ENCODE results near the gene TMEM63A. TPM values are rescaled to one million over a fixed set of nuclear protein-coding genes. Genes with fewer than 3 reads are reported as not detected.

The TMEM63A gene
- polyA plus RNA-seq, 3 donors: 3.0 to 48.0 (median 5.8) TPM

GRCh38 chr1:225882694-225883615, 775 bp upstream of the TMEM63A start:
- Histone ChIP-seq H3K36me3 (replicated peaks in 1 of 2; ENCODE audit: control insufficient read depth in 1 of 2, insufficient read depth in 2 of 2, low read length in 2 of 2) (peaks cover 0 to 2% of the 10 kb centered on the region in 2 donors), H3K4me3 (replicated peaks in 1 of 3; ENCODE audit: low read depth in 2 of 3, low read length in 3 of 3) (peak overlapping the region; percentile 84 to 100 (median 94)), H3K9ac (ENCODE audit: insufficient read depth, low read length, poor library complexity, severe bottlenecking) (peak overlapping the region; percentile 95), H3K9me3 (replicated peaks in 1 of 2; ENCODE audit: control insufficient read depth in 1 of 2, insufficient read depth in 1 of 2, low read length in 2 of 2) (no peaks in the 10 kb centered on the region), H3K4me2 (replicated peaks; ENCODE audit: extremely low read depth, low read length, poor library complexity, severe bottlenecking) (peak overlapping the region; percentile 94), H4K20me1 (ENCODE audit: insufficient read depth, low read length) (peaks cover 36% of the 10 kb centered on the region), H3K27ac (ENCODE audit: low read depth in 1 of 2, low read length in 2 of 2) (peak overlapping the region in 1 of 2 donors; percentile 93), H3K79me2 (ENCODE audit: insufficient read depth, low read length) (peaks cover 37% of the 10 kb centered on the region), H3K27me3 (ENCODE audit: control insufficient read depth in 2 of 2, insufficient read depth in 2 of 2, low read length in 2 of 2) (peaks cover 0 to 5% of the 10 kb centered on the region in 2 donors), H2AFZ (ENCODE audit: insufficient read depth, low read depth, low read length, poor library complexity, severe bottlenecking) (peak overlapping the region; percentile 100), H3K4me1 (ENCODE audit: control insufficient read depth in 1 of 2, insufficient read depth in 2 of 2, low read length in 2 of 2) (peaks cover 33 to 40% of the 10 kb centered on the region in 2 donors)
- intact Hi-C loops (cut with micrococcal nuclease): no loop called here
- WGBS (ENCODE audit: insufficient coverage): 4% methylated on average over 51 of the region's 63 CpGs
- peaks cover 48% of the 10 kb centered on the region for H3K4me1 Mint-ChIP-seq
- H3K4me3 Mint-ChIP-seq: peak overlapping the region; percentile 97
- peak in 2 of 3 donors; percentile 17 to 21 for DNase-seq
- H3K9me3 Mint-ChIP-seq: peaks cover 0 to 3% (median 0%) of the 10 kb centered on the region in 7 donors
- peak overlapping the region in 4 of 7 donors; percentile 15 to 66 (median 50) for H3K27ac Mint-ChIP-seq
- peaks cover 6 to 15% of the 10 kb centered on the region in 2 donors for H3K36me3 Mint-ChIP-seq
- TF ChIP-seq CTCF (IDR thresholded peaks at IDR 0.05): peak; percentile 6
- H3K27me3 Mint-ChIP-seq (ENCODE audit: low read depth in 3 of 3): peaks cover 10 to 16% (median 14%) of the 10 kb centered on the region in 3 donors

- peaks cover 0 to 3% (median 0%) of the 10 kb centered on the region in 7 donors for H3K9me3 Mint-ChIP-seq
- peak overlapping the region; percentile 84 to 100 (median 94) for H3K4me3 ChIP-seq (replicated peaks in 1 of 3; ENCODE audit: low read depth in 2 of 3, low read length in 3 of 3)
- H3K27me3 Mint-ChIP-seq (ENCODE audit: low read depth in 3 of 3): peaks cover 4 to 9% (median 4%) of the 10 kb centered on the region in 3 donors
- no peaks in the 10 kb centered on the region for H3K9me3 ChIP-seq (replicated peaks in 1 of 2; ENCODE audit: control insufficient read depth in 1 of 2, insufficient read depth in 1 of 2, low read length in 2 of 2)
- H3K36me3 Mint-ChIP-seq: peaks cover 20 to 31% of the 10 kb centered on the region in 2 donors
- peak overlapping the region; percentile 100 for H2AFZ ChIP-seq (ENCODE audit: insufficient read depth, low read depth, low read length, poor library complexity, severe bottlenecking)
- H3K27ac ChIP-seq (ENCODE audit: low read depth in 1 of 2, low read length in 2 of 2): peak overlapping the region; percentile 67 to 93
- H3K4me1 Mint-ChIP-seq: peaks cover 52% of the 10 kb centered on the region
- H3K4me3 Mint-ChIP-seq: peak overlapping the region; percentile 97
- peak in 2 of 3 donors; percentile 29 to 37 for DNase-seq
- H4K20me1 ChIP-seq (ENCODE audit: insufficient read depth, low read length): peaks cover 47% of the 10 kb centered on the region
- intact Hi-C loops (cut with micrococcal nuclease): no loop called here
- H3K79me2 ChIP-seq (ENCODE audit: insufficient read depth, low read length): peaks cover 45% of the 10 kb centered on the region
- H3K4me1 ChIP-seq (ENCODE audit: control insufficient read depth in 1 of 2, insufficient read depth in 2 of 2, low read length in 2 of 2): peaks cover 33 to 40% of the 10 kb centered on the region in 2 donors
- peak overlapping the region; percentile 57 to 95 (median 89) for H3K27ac Mint-ChIP-seq
- peak overlapping the region; percentile 94 for H3K4me2 ChIP-seq (replicated peaks; ENCODE audit: extremely low read depth, low read length, poor library complexity, severe bottlenecking)
- H3K9ac ChIP-seq (ENCODE audit: insufficient read depth, low read length, poor library complexity, severe bottlenecking): peak overlapping the region; percentile 95
- peaks cover 12 to 19% of the 10 kb centered on the region in 2 donors for H3K36me3 ChIP-seq (replicated peaks in 1 of 2; ENCODE audit: control insufficient read depth in 1 of 2, insufficient read depth in 2 of 2, low read length in 2 of 2)
- no peak for TF ChIP-seq CTCF (IDR thresholded peaks at IDR 0.05)
- H3K27me3 ChIP-seq (ENCODE audit: control insufficient read depth in 2 of 2, insufficient read depth in 2 of 2, low read length in 2 of 2): no peaks in the 10 kb centered on the region
- WGBS (ENCODE audit: insufficient coverage): 5% methylated on average over 18 of the region's 25 CpGs
Observed at GRCh38 chr1:225881081-225881958, 860 bp downstream of the TMEM63A start.

Data from CD14-positive monocyte (primary cell).